ENCODE measurements around the gene ITGB4. TPM values are rescaled to one million over a fixed set of nuclear protein-coding genes. Genes with fewer than 3 reads are reported as not detected.
A peak's percentile ranks its signal among the peaks of the same experiment; 100 is the strongest.
"Not testable (repeated sequence)": the region's sequence is repeated elsewhere in the genome, so short reads cannot be mapped to it uniquely, and the experiment has no call there.

ITGB4 gene
- total RNA-seq, 1 donor from 2014 or later = 31.4 TPM

GRCh38 chr17:75771334-75772281 is 50.3 kb downstream of the ITGB4 start:
- DNase-seq = no peak

GRCh38 chr17:75773121-75773807 is 52.0 kb downstream of the ITGB4 start:
- no peak for DNase-seq

- no peak for DNase-seq
Observed at GRCh38 chr17:75773808-75774470, 52.7 kb downstream of the ITGB4 start.

- no peak for DNase-seq
Observed at GRCh38 chr17:75774471-75774990, 53.3 kb downstream of the ITGB4 start.

GRCh38 chr17:75774991-75775668 is 53.9 kb downstream of the ITGB4 start:
- DNase-seq = peak; percentile 50

GRCh38 chr17:75776386-75777295 is 55.4 kb downstream of the ITGB4 start:
- DNase-seq = peak; percentile 20

GRCh38 chr17:75777296-75777922 is 56.1 kb downstream of the ITGB4 start:
- no peak for DNase-seq

- DNase-seq = not testable (repeated sequence)
Observed at GRCh38 chr17:75778066-75778860, 57.0 kb downstream of the ITGB4 start.

GRCh38 chr17:75778861-75779249 is 57.6 kb downstream of the ITGB4 start:
- no peak for DNase-seq

- peak; percentile 100 for DNase-seq
Observed at GRCh38 chr17:75779250-75779986, 58.2 kb downstream of the ITGB4 start.

GRCh38 chr17:75779987-75780889 is 59.0 kb downstream of the ITGB4 start:
- DNase-seq = no peak

GRCh38 chr17:75783069-75783783 is 62.0 kb downstream of the ITGB4 start:
- peak; percentile 84 for DNase-seq

- peak; percentile 45 for DNase-seq
Observed at GRCh38 chr17:75783803-75784472, 62.7 kb downstream of the ITGB4 start.

GRCh38 chr17:75784473-75785015 is 63.3 kb downstream of the ITGB4 start, which contains the start of gene UNK:
TSS of gene UNK (plus strand) at chr17:75784806. CDS start at chr17:75784881, 75 bp downstream.
- DNase-seq = peak; percentile 100

GRCh38 chr17:75785016-75785890 is 64.0 kb downstream of the ITGB4 start:
- DNase-seq = peak; percentile 93
